Kidney tubule cell (primary cell): Measurements from ENCODE around the gene FARS2.

ENCODE experiments used
- DNase-seq: peaks from one replicate; pipeline ENCODE4 v3.0.0-alpha.2; 2018; ENCODE audit warnings: low spot score

The FARS2 gene

GRCh38 chr6:5537132-5537531 lies 275.8 kb downstream of the FARS2 start:
- no peak for DNase-seq

- DNase-seq, result no peak
Observed at GRCh38 chr6:5537967-5538366, 276.7 kb downstream of the FARS2 start.

- no peak for DNase-seq
Observed at GRCh38 chr6:5540370-5540769, 279.1 kb downstream of the FARS2 start.

GRCh38 chr6:5541025-5541424 lies 279.7 kb downstream of the FARS2 start:
- DNase-seq, result no peak

GRCh38 chr6:5541751-5542432 lies 280.6 kb downstream of the FARS2 start:
- peak; percentile 91 for DNase-seq

- DNase-seq, result no peak
Observed at GRCh38 chr6:5547556-5547955, 286.2 kb downstream of the FARS2 start.

GRCh38 chr6:5550631-5551030 lies 289.3 kb downstream of the FARS2 start:
- DNase-seq, result no peak

GRCh38 chr6:5552243-5552642 lies 290.9 kb downstream of the FARS2 start:
- DNase-seq, result no peak

- no peak for DNase-seq
Observed at GRCh38 chr6:5553767-5554166, 292.5 kb downstream of the FARS2 start.

GRCh38 chr6:5554226-5554625 lies 292.9 kb downstream of the FARS2 start:
- DNase-seq, result no peak

GRCh38 chr6:5556011-5556410 lies 294.7 kb downstream of the FARS2 start:
- no peak for DNase-seq

- DNase-seq, result no peak
Observed at GRCh38 chr6:5557506-5557905, 296.2 kb downstream of the FARS2 start.

GRCh38 chr6:5559651-5560050 lies 298.3 kb downstream of the FARS2 start:
- no peak for DNase-seq

- DNase-seq, result no peak
Observed at GRCh38 chr6:5562277-5562676, 301.0 kb downstream of the FARS2 start.

- no peak for DNase-seq
Observed at GRCh38 chr6:5563086-5563485, 301.8 kb downstream of the FARS2 start.

- DNase-seq, result peak; percentile 9
Observed at GRCh38 chr6:5564746-5565145, 303.4 kb downstream of the FARS2 start.

GRCh38 chr6:5565971-5566370 lies 304.7 kb downstream of the FARS2 start:
- DNase-seq, result no peak

- DNase-seq, result no peak
Observed at GRCh38 chr6:5566718-5567117, 305.4 kb downstream of the FARS2 start.

- no peak for DNase-seq
Observed at GRCh38 chr6:5567352-5567751, 306.0 kb downstream of the FARS2 start.

GRCh38 chr6:5567890-5568289 lies 306.6 kb downstream of the FARS2 start:
- no peak for DNase-seq

- peak; percentile 2 for DNase-seq
Observed at GRCh38 chr6:5569491-5569890, 308.2 kb downstream of the FARS2 start.

- DNase-seq, result no peak
Observed at GRCh38 chr6:5570641-5571040, 309.3 kb downstream of the FARS2 start.

- DNase-seq, result no peak
Observed at GRCh38 chr6:5580736-5581581, 319.6 kb downstream of the FARS2 start.

GRCh38 chr6:5582762-5583161 lies 321.4 kb downstream of the FARS2 start:
- no peak for DNase-seq
